AG09319 (cell line): Measurements from ENCODE around the gene DCAF11.

Source experiments
- DNase-seq: peaks from one replicate; pipeline ENCODE4 v3.0.0-alpha.2; 2010; ENCODE audit warnings: low read depth; ENCODE audit errors: extremely low read depth
- CTCF ChIP-seq: IDR thresholded peaks from 2 replicates; pipeline ENCODE4 v1.5.1; 2011; ENCODE audit warnings: low read depth, mild to moderate bottlenecking, inconsistent platforms, low read length, moderate library complexity

DCAF11 gene

GRCh38 chr14:24172261-24172860 is 57.8 kb downstream of the DCAF11 start:
- no peak for TF ChIP-seq CTCF
- no peak for DNase-seq

GRCh38 chr14:24172871-24173281 is 58.3 kb downstream of the DCAF11 start:
- TF ChIP-seq CTCF: no peak
- DNase-seq: no peak
